HEK293 (cell line): ENCODE results near the gene EYA2.

Experiments used
- BCL11A ChIP-seq: fragments of 450-650 bp; formaldehyde crosslinking; IDR thresholded peaks from 2 replicates; pipeline ENCODE4 v1.5.1; 2016; ENCODE audit warnings: low read depth, missing biosample characterization, missing genetic modification characterization
- CTCF ChIP-seq: fragments of 450-650 bp; formaldehyde crosslinking; IDR thresholded peaks from 2 replicates; pipeline ENCODE4 v1.5.1; 2016; ENCODE audit warnings: missing biosample characterization, missing genetic modification characterization
- ELK4 ChIP-seq: IDR thresholded peaks from 2 replicates; pipeline ENCODE4 v1.6.1; 2011; ENCODE audit warnings: mild to moderate bottlenecking, low read depth, low read length, borderline replicate concordance
- ZNF624 ChIP-seq: fragments of 450-650 bp; formaldehyde crosslinking; IDR thresholded peaks from 2 replicates; pipeline ENCODE4 v1.5.1; 2017; ENCODE audit warnings: missing biosample characterization, missing genetic modification characterization
- ZSCAN23 ChIP-seq: fragments of 450-650 bp; formaldehyde crosslinking; IDR thresholded peaks from 2 replicates; pipeline ENCODE4 v1.5.1; 2016; ENCODE audit warnings: missing biosample characterization, missing genetic modification characterization

DNA sequence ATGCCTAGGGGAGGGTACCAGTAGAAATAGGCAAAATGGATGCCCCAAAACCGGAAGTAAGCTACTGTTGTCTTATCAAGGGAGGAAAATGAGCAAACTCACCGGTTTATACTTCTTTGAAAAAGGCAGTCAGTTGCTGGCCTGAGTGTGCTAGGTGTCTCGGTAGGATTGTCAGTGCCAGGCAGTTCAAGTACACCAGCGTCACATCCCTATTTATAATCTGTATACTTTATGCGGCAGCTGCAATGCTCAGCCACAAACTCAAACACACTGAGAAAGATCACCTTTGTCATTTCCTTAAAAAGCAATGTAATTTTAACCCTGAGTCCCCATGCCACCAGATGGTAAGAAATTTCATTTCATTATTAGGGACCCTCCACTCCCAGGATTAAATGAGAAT lies 196.2 kb downstream of the EYA2 start:
- TF ChIP-seq CTCF (tag by site-specific recombination) (no peak), ELK4 (no peak), ZSCAN23 (no peak), ZNF624 (tag by site-specific recombination) (no peak), BCL11A (tag by site-specific recombination) (no peak)
